Measurements from ENCODE around the gene DNAI1.

GRCh38 chr9:34536685-34537084 lies 78.1 kb downstream of the DNAI1 start:
- TF ChIP-seq EZH2 (IDR thresholded peaks at IDR 0.05; ENCODE audit: borderline replicate concordance, low read depth, low read length, severe bottlenecking) (no peak), CTCF (IDR thresholded peaks at IDR 0.05; ENCODE audit: borderline replicate concordance, extremely low read depth, low read length, poor library complexity, severe bottlenecking) (no peak)

Measured in DND-41 (cell line).